GM21423 (cell line): ENCODE data around the gene ZNF513.
"Not testable (repeated sequence)": the region's sequence is repeated elsewhere in the genome, so short reads cannot be mapped to it uniquely, and the experiment has no call there.

Experiments used
- ATAC-seq: cut with Tn5 transposase; IDR thresholded peaks from one replicate; pipeline ENCODE4 v1.9.1; 2021; ENCODE audit warnings: mild to moderate bottlenecking, moderate library complexity; ENCODE audit not compliant: unreplicated experiment

Gene ZNF513

GRCh38 chr2:27362678-27363420, 17.7 kb downstream of the ZNF513 start:
- no peak for ATAC-seq

GRCh38 chr2:27356382-27357181, 24.0 kb downstream of the ZNF513 start, which contains the start of gene GTF3C2:
TSS of gene GTF3C2 (minus strand) at chr2:27356764. CDS start at chr2:27343554, 13,210 bp downstream.
- peak; percentile 83 for ATAC-seq

- peak; percentile 25 for ATAC-seq
Measured at GRCh38 chr2:27356056-27356381, 24.5 kb downstream of the ZNF513 start.

GRCh38 chr2:27354597-27354927, 26.0 kb downstream of the ZNF513 start:
- ATAC-seq: no peak

- no peak for ATAC-seq
Measured at GRCh38 chr2:27353762-27354596, 26.6 kb downstream of the ZNF513 start.

- not testable (repeated sequence) for ATAC-seq
Measured at GRCh38 chr2:27353386-27353761, 27.2 kb downstream of the ZNF513 start.

GRCh38 chr2:27351802-27352598, 28.5 kb downstream of the ZNF513 start:
- no peak for ATAC-seq

- no peak for ATAC-seq
Measured at GRCh38 chr2:27350106-27350693, 30.3 kb downstream of the ZNF513 start.

GRCh38 chr2:27347641-27348040, 32.9 kb downstream of the ZNF513 start:
- no peak for ATAC-seq

- no peak for ATAC-seq
Measured at GRCh38 chr2:27336173-27336572, 44.4 kb downstream of the ZNF513 start.

- ATAC-seq: no peak
Measured at GRCh38 chr2:27335311-27335710, 45.2 kb downstream of the ZNF513 start.
